HCT116 (cell line): Measurements from ENCODE around the gene ACTR1B. TPM values are rescaled to one million over a fixed set of nuclear protein-coding genes. Genes with fewer than 3 reads are reported as not detected.

Experiments used
- ATAC-seq: fragments of 200-7000 bp; cut with Tn5 transposase; 2 replicates; pipeline ENCODE4 v1.9.1; 2020; ENCODE audit warnings: mild to moderate bottlenecking, moderate library complexity
- BruUV-seq: library from RNA; stranded (reverse); fragments of 400-500 nt; replicated peaks from 2 replicates; lab custom pipeline; 2021; lab: Mats Ljungman, UMichigan
- CTCF ChIA-PET: fragments of 300-600 bp; sonication (Branson Sonifier 250); formaldehyde crosslinking; loops from one replicate; lab custom pipeline; 2021; ENCODE audit warnings: antibody characterized with exemption; lab: Charles Lee
- POLR2A ChIA-PET: fragments of 300-600, 350-600 bp; sonication (Branson Sonifier 250); formaldehyde crosslinking; loops from one replicate; lab custom pipeline; 2021; ENCODE audit warnings: antibody characterized with exemption; lab: Charles Lee
- RAD21 ChIA-PET, 2 experiments: fragments of 300-600 bp; sonication (Branson Sonifier 250); formaldehyde crosslinking; loops; one replicate each; lab custom pipeline; 2023; ENCODE audit warnings: low total read pairs in 2 of 2; ENCODE audit not compliant: uncharacterized antibody in 2 of 2, unreplicated experiment in 2 of 2, low non-redundant PET in 1 of 2; lab: Charles Lee
- DNase-seq: peaks from one replicate; pipeline ENCODE4 v3.0.0-alpha.2; 2010; ENCODE audit warnings: low read depth, low spot score
- H2AFZ ChIP-seq: fragments of 200-600 bp; shearing (Covaris generic), sonication (generic); 2 replicates; pipeline ENCODE4 v1.6.1; 2017; ENCODE audit warnings: low read depth, mixed run types, mixed read lengths, antibody characterized with exemption, low read length; ENCODE audit not compliant: poor library complexity, severe bottlenecking
- H3K27ac ChIP-seq: 2 replicates; pipeline ENCODE4 v1.5.1; 2012; ENCODE audit warnings: low read depth, low read length
- H3K27me3 ChIP-seq: fragments of 200-600 bp; sonication (generic); 2 replicates; pipeline ENCODE4 v1.6.1; 2016; ENCODE audit warnings: mixed run types, low read length, mixed read lengths; ENCODE audit not compliant: insufficient read depth
- H3K36me3 ChIP-seq, 2 experiments: fragments of 200-500 bp in 1 of 2; fragments of 200-600 bp in 1 of 2; sonication (Bioruptor generic) in 1 of 2; sonication (generic) in 1 of 2; 2 replicates each; pipeline versions ENCODE4 v1.5.1 to v1.6.1; 2014 to 2016; ENCODE audit warnings: low read length in 2 of 2, inconsistent platforms in 1 of 2, mixed read lengths in 1 of 2, mixed run types in 1 of 2; ENCODE audit not compliant: insufficient read depth in 2 of 2, control insufficient read depth in 1 of 2
- H3K4me1 ChIP-seq, 2 experiments: fragments of 200-600 bp in 1 of 2; sonication (generic) in 1 of 2; 2 replicates each; pipeline versions ENCODE4 v1.5.1 to v1.6.1; 2012 to 2017; ENCODE audit warnings: low read length in 2 of 2, inconsistent platforms in 1 of 2, mild to moderate bottlenecking in 1 of 2, mixed read lengths in 1 of 2, mixed run types in 1 of 2, moderate library complexity in 1 of 2; ENCODE audit not compliant: insufficient read depth in 2 of 2, control insufficient read depth in 1 of 2
- H3K4me2 ChIP-seq: fragments of 200-600 bp; sonication (generic); 2 replicates; pipeline ENCODE4 v1.6.1; 2017; ENCODE audit warnings: mixed run types, low read length, mixed read lengths
- H3K4me3 ChIP-seq, 2 experiments: fragments of 200-600 bp in 1 of 2; sonication (generic) in 1 of 2; replicated peaks in 1 of 2; 2 replicates each; pipeline ENCODE4 v1.5.1; 2011 to 2016; ENCODE audit warnings: low read length in 2 of 2, control low read depth in 1 of 2, low read depth in 1 of 2, mild to moderate bottlenecking in 1 of 2, mixed read lengths in 1 of 2, mixed run types in 1 of 2
- H3K79me2 ChIP-seq: fragments of 200-600 bp; sonication (generic); 2 replicates; pipeline ENCODE4 v1.6.1; 2017; ENCODE audit warnings: mild to moderate bottlenecking, mixed run types, low read length, moderate library complexity, mixed read lengths; ENCODE audit not compliant: insufficient read depth
- H3K9ac ChIP-seq: fragments of 200-600 bp; sonication (generic); 2 replicates; pipeline ENCODE4 v1.6.1; 2016; ENCODE audit warnings: low read length, mixed read lengths
- H3K9me2 ChIP-seq: fragments of 200-600 bp; sonication (generic), shearing (Covaris generic); 2 replicates; pipeline ENCODE4 v1.6.1; 2017; ENCODE audit warnings: mixed run types, mild to moderate bottlenecking, moderate library complexity; ENCODE audit not compliant: insufficient read depth
- H3K9me3 ChIP-seq, 2 experiments: fragments of 200-500 bp in 1 of 2; fragments of 200-600 bp in 1 of 2; sonication (Bioruptor generic) in 1 of 2; sonication (generic) in 1 of 2; 2 replicates each; pipeline ENCODE4 v1.6.1; 2014 to 2017; ENCODE audit warnings: low read length in 2 of 2, mixed read lengths in 2 of 2, inconsistent platforms in 1 of 2, low read depth in 1 of 2, mild to moderate bottlenecking in 1 of 2, mixed run types in 1 of 2, moderate library complexity in 1 of 2; ENCODE audit not compliant: control insufficient read depth in 1 of 2, insufficient read depth in 1 of 2
- H4K20me1 ChIP-seq: fragments of 200-600 bp; sonication (generic), shearing (Covaris generic); 2 replicates; pipeline ENCODE4 v1.6.1; 2017; ENCODE audit warnings: mixed run types, mild to moderate bottlenecking, moderate library complexity; ENCODE audit not compliant: insufficient read depth
- ATF3 ChIP-seq: IDR thresholded peaks from 2 replicates; pipeline ENCODE4 v1.6.1; 2012
- CEBPB ChIP-seq: IDR thresholded peaks from 2 replicates; pipeline ENCODE4 v1.6.1; 2012; ENCODE audit warnings: low read depth
- EGR1 ChIP-seq: IDR thresholded peaks from 2 replicates; pipeline ENCODE4 v1.6.1; 2012; ENCODE audit warnings: low read depth
- ELF1 ChIP-seq: IDR thresholded peaks from 2 replicates; pipeline ENCODE4 v1.6.1; 2012; ENCODE audit warnings: low read depth, borderline replicate concordance
- POLR2A ChIP-seq: IDR thresholded peaks from 2 replicates; pipeline ENCODE4 v1.7.0; 2011; ENCODE audit warnings: borderline replicate concordance; ENCODE audit not compliant: insufficient read depth, insufficient read length; ENCODE audit errors: extremely low read depth
- POLR2AphosphoS5 ChIP-seq: IDR thresholded peaks from 2 replicates; pipeline ENCODE4 v1.6.1; 2011; ENCODE audit warnings: mild to moderate bottlenecking, low read depth, low read length, moderate library complexity
- RAD21 ChIP-seq: IDR thresholded peaks from 2 replicates; pipeline ENCODE4 v1.6.1; 2012; ENCODE audit warnings: low read depth, mild to moderate bottlenecking
- REST ChIP-seq: IDR thresholded peaks from 2 replicates; pipeline ENCODE4 v1.6.1; 2012; ENCODE audit warnings: low read depth
- SP1 ChIP-seq: IDR thresholded peaks from 2 replicates; pipeline ENCODE4 v1.6.1; 2012; ENCODE audit warnings: low read depth
- TCF7L2 ChIP-seq: IDR thresholded peaks from 2 replicates; pipeline ENCODE4 v1.7.0; 2011; ENCODE audit warnings: borderline replicate concordance, inconsistent platforms; ENCODE audit not compliant: insufficient read depth, insufficient read length; ENCODE audit errors: extremely low read depth
- ZBTB33 ChIP-seq: IDR thresholded peaks from 2 replicates; pipeline ENCODE4 v1.6.1; 2011; ENCODE audit warnings: mild to moderate bottlenecking, low read length, moderate library complexity; ENCODE audit not compliant: insufficient replicate concordance; ENCODE audit errors: extremely low read depth
- ZFX ChIP-seq: fragments of 450-650 bp; IDR thresholded peaks from 2 replicates; pipeline ENCODE4 v1.6.1; 2017
- ZNF274 ChIP-seq: fragments of 200-500 bp; sonication (Bioruptor generic); IDR thresholded peaks from 2 replicates; pipeline ENCODE4 v1.6.1; 2014; ENCODE audit warnings: mild to moderate bottlenecking, low read depth, low read length, inconsistent platforms
- intact Hi-C: fragments of 100-400 bp; cut with micrococcal nuclease; formaldehyde crosslinking; loops from 2 replicates; pipeline ENCODE4 v1.10.0; 2022
- total RNA-seq: library from RNA; stranded (reverse); gene quantifications from one replicate; pipeline ENCODE4 v1.2.1, GENCODE V29; 2021; ENCODE audit not compliant: unreplicated experiment

The ACTR1B gene
- total RNA-seq, 1 experiment from 2014 or later = 42.8 TPM

GRCh38 chr2:97702731-97703470 is 39.1 kb upstream of the ACTR1B start:
- POLR2A ChIA-PET = no interaction called here
- Histone ChIP-seq H3K9me3 (no peaks in the 10 kb centered on the region), H2AFZ (no peak overlapping the region), H3K4me1 (no peaks in the 10 kb centered on the region), H3K9me2 (no peaks in the 10 kb centered on the region), H3K79me2 (no peaks in the 10 kb centered on the region), H3K36me3 (no peaks in the 10 kb centered on the region), H3K27me3 (no peaks in the 10 kb centered on the region), H3K27ac (no peak overlapping the region), H3K9ac (no peak overlapping the region), H3K4me3 (no peak overlapping the region), H4K20me1 (no peaks in the 10 kb centered on the region), H3K4me2 (no peak overlapping the region)
- ATAC-seq = no peak
- CTCF ChIA-PET = no interaction called here
- RAD21 ChIA-PET = no interaction called here
- intact Hi-C loops = no loop called here
- TF ChIP-seq ELF1 (no peak), RAD21 (no peak), ZFX (no peak), ZNF274 (no peak), POLR2AphosphoS5 (no peak), EGR1 (no peak), POLR2A (no peak), SP1 (no peak), REST (no peak), TCF7L2 (no peak), ZBTB33 (no peak), ATF3 (no peak), CEBPB (no peak)
- BruUV-seq = no TSS peak
- no peak for DNase-seq
